ENCODE measurements around the gene MTFR2. TPM values are rescaled to one million over a fixed set of nuclear protein-coding genes. Genes with fewer than 3 reads are reported as not detected.

MTFR2 gene
- total and polyA plus RNA-seq, 4 donors, result 0.08 to 3.6 (median 0.21) TPM

DNA sequence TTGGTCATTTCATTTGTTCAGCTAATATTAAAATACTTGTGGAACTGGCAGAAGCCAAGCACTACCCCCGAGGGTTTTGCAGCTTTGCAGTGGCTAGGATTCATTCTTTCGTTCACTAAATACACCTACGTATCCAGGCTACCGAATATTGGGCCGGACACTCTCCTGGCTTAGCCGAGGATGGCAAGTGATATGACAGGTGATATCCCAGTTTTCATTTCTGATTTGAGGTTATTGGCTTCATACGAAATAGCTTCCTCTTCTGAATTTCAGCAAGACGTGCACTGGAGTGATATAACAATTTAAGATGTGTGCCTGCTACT, 536 bp upstream of the MTFR2 start:
- Histone ChIP-seq H3K4me3 (ENCODE audit: low read depth in 1 of 3, low read length in 3 of 3) (peak overlapping the region; percentile 49 to 86 (median 80)), H3K27me3 (ENCODE audit: control insufficient read depth in 4 of 4, insufficient read depth in 4 of 4, low read length in 3 of 4) (no peaks in the 10 kb centered on the region), H3K9me3 (ENCODE audit: control insufficient read depth in 4 of 4, low read length in 3 of 4) (no peaks in the 10 kb centered on the region), H3K9ac (ENCODE audit: low read depth in 1 of 2, low read length in 2 of 2) (peak overlapping the region in 1 of 2 donors; percentile 60), H3K4me1 (ENCODE audit: control insufficient read depth in 4 of 4, insufficient read depth in 4 of 4, low read length in 3 of 4) (peaks cover 0 to 19% (median 16%) of the 10 kb centered on the region in 4 donors), H3K27ac (ENCODE audit: low read depth in 1 of 2, low read length in 2 of 2) (peak overlapping the region; percentile 33 to 68), H3K36me3 (ENCODE audit: control insufficient read depth in 4 of 4, insufficient read depth in 3 of 4, low read depth in 1 of 4, low read length in 3 of 4) (no peaks in the 10 kb centered on the region)
- under 1% methylated on average over 8 of the region's 8 CpGs for WGBS
- TF ChIP-seq JUND (IDR thresholded peaks at IDR 0.05), result peak in 1 of 2 donors; percentile 33
- TF ChIP-seq, protein P1, sequence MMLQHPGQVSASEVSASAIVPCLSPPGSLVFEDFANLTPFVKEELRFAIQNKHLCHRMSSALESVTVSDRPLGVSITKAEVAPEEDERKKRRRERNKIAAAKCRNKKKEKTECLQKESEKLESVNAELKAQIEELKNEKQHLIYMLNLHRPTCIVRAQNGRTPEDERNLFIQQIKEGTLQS (IDR thresholded peaks at IDR 0.05), result no peak
- TF ChIP-seq GABPA (IDR thresholded peaks at IDR 0.05 in 1 of 2, conservative IDR thresholded peaks at IDR 0.05 in 1 of 2), result no peak
- TF ChIP-seq HNF4A (conservative IDR thresholded peaks at IDR 0.05), result no peak
- no peak for TF ChIP-seq NR2F2 (IDR thresholded peaks at IDR 0.05)
- TF ChIP-seq, protein P2, sequence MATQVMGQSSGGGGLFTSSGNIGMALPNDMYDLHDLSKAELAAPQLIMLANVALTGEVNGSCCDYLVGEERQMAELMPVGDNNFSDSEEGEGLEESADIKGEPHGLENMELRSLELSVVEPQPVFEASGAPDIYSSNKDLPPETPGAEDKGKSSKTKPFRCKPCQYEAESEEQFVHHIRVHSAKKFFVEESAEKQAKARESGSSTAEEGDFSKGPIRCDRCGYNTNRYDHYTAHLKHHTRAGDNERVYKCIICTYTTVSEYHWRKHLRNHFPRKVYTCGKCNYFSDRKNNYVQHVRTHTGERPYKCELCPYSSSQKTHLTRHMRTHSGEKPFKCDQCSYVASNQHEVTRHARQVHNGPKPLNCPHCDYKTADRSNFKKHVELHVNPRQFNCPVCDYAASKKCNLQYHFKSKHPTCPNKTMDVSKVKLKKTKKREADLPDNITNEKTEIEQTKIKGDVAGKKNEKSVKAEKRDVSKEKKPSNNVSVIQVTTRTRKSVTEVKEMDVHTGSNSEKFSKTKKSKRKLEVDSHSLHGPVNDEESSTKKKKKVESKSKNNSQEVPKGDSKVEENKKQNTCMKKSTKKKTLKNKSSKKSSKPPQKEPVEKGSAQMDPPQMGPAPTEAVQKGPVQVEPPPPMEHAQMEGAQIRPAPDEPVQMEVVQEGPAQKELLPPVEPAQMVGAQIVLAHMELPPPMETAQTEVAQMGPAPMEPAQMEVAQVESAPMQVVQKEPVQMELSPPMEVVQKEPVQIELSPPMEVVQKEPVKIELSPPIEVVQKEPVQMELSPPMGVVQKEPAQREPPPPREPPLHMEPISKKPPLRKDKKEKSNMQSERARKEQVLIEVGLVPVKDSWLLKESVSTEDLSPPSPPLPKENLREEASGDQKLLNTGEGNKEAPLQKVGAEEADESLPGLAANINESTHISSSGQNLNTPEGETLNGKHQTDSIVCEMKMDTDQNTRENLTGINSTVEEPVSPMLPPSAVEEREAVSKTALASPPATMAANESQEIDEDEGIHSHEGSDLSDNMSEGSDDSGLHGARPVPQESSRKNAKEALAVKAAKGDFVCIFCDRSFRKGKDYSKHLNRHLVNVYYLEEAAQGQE (IDR thresholded peaks at IDR 0.05), result no peak
- no peak for TF ChIP-seq HNF4G (IDR thresholded peaks at IDR 0.05)
- TF ChIP-seq, protein P3, sequence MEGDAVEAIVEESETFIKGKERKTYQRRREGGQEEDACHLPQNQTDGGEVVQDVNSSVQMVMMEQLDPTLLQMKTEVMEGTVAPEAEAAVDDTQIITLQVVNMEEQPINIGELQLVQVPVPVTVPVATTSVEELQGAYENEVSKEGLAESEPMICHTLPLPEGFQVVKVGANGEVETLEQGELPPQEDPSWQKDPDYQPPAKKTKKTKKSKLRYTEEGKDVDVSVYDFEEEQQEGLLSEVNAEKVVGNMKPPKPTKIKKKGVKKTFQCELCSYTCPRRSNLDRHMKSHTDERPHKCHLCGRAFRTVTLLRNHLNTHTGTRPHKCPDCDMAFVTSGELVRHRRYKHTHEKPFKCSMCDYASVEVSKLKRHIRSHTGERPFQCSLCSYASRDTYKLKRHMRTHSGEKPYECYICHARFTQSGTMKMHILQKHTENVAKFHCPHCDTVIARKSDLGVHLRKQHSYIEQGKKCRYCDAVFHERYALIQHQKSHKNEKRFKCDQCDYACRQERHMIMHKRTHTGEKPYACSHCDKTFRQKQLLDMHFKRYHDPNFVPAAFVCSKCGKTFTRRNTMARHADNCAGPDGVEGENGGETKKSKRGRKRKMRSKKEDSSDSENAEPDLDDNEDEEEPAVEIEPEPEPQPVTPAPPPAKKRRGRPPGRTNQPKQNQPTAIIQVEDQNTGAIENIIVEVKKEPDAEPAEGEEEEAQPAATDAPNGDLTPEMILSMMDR (IDR thresholded peaks at IDR 0.05; ENCODE audit: low read depth, low read length, missing input control), result no peak
- no peak for TF ChIP-seq RAD21 (IDR thresholded peaks at IDR 0.05)
- no peak for DNase-seq (ENCODE audit: low spot score)

DNA sequence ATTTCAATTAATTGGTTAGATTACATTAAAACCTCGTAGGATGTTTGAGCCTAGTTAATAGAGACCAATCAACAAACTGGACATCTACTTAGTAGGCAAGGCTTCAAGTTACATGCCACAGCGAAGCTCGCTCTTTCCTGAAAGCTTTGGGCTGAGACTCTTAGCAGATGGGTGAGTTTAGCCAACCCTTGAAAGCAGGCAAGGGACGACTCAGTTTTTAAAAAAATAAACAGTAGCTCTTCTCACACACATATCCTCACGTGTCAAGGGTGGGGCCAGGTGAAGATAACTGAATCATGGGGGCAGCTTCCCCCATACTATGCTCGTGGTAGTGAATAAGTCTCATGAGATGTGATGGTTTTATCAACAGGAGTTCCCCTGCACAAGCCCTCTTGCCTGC, 775 bp downstream of the MTFR2 start:
- H3K9me3 ChIP-seq (ENCODE audit: control insufficient read depth in 4 of 4, low read length in 3 of 4), result no peaks in the 10 kb centered on the region
- no peak for TF ChIP-seq FOXA2 (IDR thresholded peaks at IDR 0.05)
- TF ChIP-seq, protein P3 (IDR thresholded peaks at IDR 0.05; ENCODE audit: low read depth, low read length, missing input control), result no peak
- no peak for TF ChIP-seq RAD21 (IDR thresholded peaks at IDR 0.05)
- TF ChIP-seq, protein P4, sequence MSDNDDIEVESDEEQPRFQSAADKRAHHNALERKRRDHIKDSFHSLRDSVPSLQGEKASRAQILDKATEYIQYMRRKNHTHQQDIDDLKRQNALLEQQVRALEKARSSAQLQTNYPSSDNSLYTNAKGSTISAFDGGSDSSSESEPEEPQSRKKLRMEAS (IDR thresholded peaks at IDR 0.05), result no peak
- H3K27me3 ChIP-seq (ENCODE audit: control insufficient read depth in 4 of 4, insufficient read depth in 4 of 4, low read length in 3 of 4), result no peaks in the 10 kb centered on the region
- no peak overlapping the region for H3K4me3 ChIP-seq (ENCODE audit: low read depth in 1 of 3, low read length in 3 of 3)
- WGBS, result 39% methylated on average over 6 of the region's 6 CpGs
- H3K9ac ChIP-seq (ENCODE audit: low read depth in 1 of 2, low read length in 2 of 2), result no peak overlapping the region
- no peaks in the 10 kb centered on the region for H3K36me3 ChIP-seq (ENCODE audit: control insufficient read depth in 4 of 4, insufficient read depth in 3 of 4, low read depth in 1 of 4, low read length in 3 of 4)
- peaks cover 0 to 19% (median 16%) of the 10 kb centered on the region in 4 donors for H3K4me1 ChIP-seq (ENCODE audit: control insufficient read depth in 4 of 4, insufficient read depth in 4 of 4, low read length in 3 of 4)
- no peak overlapping the region for H3K27ac ChIP-seq (ENCODE audit: low read depth in 1 of 2, low read length in 2 of 2)
- no peak for DNase-seq (ENCODE audit: low spot score)
